HG03159 (cell line): ENCODE data around the gene KMT5B.

Source experiments
- ATAC-seq: cut with Tn5 transposase; IDR thresholded peaks from one replicate; pipeline ENCODE4 v1.9.1; 2021; ENCODE audit warnings: mild to moderate bottlenecking, moderate library complexity; ENCODE audit not compliant: unreplicated experiment

KMT5B gene

GRCh38 chr11:68189082-68189481 is 24.0 kb downstream of the KMT5B start:
- ATAC-seq: no peak

- no peak for ATAC-seq
Measured at GRCh38 chr11:68186061-68186460, 27.0 kb downstream of the KMT5B start.

DNA sequence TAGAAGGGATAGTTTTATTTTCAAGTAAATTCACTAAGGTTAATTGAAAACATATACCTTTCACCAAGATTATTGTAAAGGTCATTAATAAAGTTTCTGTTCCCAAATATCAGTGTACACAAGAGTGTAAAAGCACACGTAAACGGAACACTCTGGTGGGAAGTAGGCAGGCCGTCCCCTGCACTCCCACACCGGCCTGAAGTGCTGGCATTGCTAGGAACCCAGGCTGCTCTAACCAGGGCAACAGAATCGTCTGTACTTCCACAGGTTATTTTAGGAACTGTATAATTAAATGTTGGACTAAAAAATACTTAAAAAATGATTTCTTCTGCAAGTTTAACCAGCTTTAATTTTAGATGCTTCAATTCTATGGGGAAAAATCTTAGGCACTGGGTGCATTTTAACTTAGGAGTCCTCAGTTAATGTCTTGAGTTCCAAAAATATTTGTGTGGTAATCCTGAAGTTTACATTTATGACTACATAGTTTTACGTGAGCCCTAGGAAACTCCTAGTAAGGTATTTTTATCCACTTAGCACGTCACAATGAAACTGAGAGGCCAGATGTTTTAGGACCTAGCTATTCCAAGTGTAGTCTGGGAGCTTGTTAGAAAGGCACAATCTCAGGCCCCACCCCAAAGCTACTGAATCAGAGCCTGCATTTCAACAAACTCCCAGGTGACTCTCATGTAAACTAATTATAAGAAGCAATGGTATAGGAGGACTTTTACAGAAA is 31.2 kb downstream of the KMT5B start:
- ATAC-seq: no peak

- ATAC-seq: no peak
Measured at GRCh38 chr11:68179847-68180246, 33.2 kb downstream of the KMT5B start.

GRCh38 chr11:68177877-68178276 is 35.2 kb downstream of the KMT5B start:
- ATAC-seq: no peak

GRCh38 chr11:68173926-68174325 is 39.2 kb downstream of the KMT5B start:
- ATAC-seq: no peak

GRCh38 chr11:68169442-68169841 is 43.7 kb downstream of the KMT5B start:
- no peak for ATAC-seq

DNA sequence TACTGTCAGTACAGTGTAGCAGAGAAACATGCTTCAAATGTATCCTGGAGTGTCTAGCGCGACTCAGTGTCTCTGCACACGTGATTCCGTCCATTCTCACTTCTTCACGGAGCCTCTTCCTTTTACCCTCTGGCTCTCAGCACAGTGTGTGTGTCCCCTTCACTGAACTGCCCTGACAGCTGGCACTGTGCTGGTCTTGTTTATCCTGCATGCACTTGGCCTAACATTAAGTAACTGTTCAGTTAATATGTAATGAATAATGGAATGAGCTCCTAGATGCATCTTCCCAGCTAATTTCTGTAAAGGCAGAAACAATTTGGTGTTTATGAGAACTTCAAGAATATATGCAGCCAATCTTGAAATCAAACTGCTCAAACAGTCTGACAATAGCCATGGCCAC is 44.4 kb downstream of the KMT5B start:
- ATAC-seq: no peak

DNA sequence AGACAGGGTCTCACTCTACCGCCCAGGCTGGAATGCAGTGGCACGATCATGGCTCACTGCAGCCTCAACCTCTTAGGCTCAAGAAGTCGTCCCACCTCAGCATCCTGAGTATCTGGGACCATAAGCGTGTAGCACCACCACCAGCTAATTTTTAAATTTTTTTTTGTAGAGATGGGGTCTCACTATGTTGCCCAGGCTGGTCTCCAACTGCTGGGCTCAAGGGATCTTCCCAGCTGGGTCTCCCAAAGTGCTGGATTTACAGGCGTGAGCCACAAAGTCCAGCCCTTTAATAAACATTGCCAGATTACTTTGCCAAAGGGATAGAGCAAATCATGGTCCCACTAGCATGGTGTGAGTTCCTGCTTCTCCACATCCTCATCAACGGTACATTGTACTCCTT is 45.6 kb downstream of the KMT5B start:
- ATAC-seq: no peak

GRCh38 chr11:68166969-68167368 is 46.1 kb downstream of the KMT5B start:
- no peak for ATAC-seq

DNA sequence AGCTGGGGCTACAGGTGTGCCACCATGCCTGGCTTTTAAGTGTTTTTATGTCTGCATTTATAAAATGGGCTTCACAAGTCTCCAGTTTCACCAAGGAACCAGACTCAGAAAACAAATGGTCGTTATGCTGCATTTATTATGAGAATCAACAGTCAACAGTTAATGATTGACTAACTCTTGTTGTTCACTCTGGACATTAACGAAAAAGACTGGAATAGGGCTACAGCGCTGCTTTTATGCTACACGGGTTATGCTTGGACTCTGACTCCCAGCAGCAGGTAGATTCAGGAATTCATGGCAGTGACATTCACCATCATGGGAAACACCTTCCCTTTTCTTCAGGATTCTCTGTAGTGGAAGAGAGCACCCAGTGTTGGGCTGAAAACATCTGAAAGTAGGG is 47.5 kb downstream of the KMT5B start:
- ATAC-seq: no peak

DNA sequence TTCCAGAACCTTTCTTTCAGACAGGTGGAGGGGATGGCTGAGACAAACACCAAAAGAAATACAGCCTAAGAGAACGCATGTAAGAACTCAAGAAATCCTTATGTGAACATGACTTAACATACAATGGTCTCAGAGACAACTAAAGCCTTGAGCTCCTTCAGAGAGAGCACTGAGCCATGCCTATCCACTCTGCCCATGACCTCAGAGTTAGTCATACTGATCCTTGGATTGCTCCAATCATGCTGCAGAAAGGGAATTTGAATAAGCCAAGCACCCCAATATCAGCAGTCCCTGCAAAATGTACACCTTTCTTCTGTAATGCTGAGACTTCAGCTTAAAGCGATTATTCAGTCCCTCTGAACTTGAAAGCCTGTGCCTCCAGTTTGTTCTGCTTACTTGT is 48.7 kb downstream of the KMT5B start:
- no peak for ATAC-seq

- no peak for ATAC-seq
Measured at GRCh38 chr11:68163691-68164090, 49.4 kb downstream of the KMT5B start.

DNA sequence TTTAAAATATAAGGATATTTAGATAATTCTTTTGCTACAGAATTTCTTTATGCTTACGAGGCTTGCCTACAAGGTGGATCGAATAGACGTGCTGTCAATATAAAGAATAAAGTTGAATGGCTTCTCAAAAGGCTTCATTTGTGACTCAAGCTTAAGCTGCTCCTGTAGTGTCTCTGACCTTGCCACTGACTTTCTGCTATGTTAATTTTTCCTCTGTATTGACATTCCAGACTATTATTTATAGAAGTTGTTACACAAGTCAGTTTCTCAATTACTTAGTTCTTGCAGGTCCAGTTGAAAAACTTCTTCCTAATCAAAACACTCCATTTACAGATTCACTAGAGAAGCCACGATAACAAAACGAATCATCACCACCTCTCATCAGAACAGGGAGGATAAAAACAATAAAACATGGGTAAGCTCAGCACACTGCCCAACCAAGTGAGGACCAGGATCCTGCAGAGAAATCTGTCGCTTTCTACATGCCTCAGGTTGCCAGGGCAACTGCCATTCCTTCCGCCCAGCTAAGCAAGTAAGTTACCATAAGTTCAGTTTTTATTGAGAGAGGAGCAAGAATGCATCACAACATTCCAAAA is 52.9 kb downstream of the KMT5B start:
- ATAC-seq: no peak

DNA sequence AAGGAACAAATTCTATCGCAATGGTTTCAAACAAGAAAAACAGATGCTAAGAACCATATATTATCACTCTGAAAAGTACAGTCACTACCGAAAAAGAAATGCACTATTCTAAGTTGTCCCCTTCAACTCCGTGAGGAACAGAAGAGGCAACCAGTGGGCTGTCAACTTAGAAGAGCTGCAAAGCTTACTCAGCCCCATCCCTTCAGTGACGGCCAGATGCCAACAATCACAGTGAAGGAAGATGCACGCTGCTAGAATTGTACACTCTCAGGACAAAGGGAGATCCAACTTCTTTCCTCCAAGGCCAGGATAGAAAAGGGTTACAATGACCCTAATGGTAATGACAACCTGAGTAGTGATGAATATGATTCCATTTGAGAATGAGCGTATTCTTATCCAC is 53.4 kb downstream of the KMT5B start:
- no peak for ATAC-seq

DNA sequence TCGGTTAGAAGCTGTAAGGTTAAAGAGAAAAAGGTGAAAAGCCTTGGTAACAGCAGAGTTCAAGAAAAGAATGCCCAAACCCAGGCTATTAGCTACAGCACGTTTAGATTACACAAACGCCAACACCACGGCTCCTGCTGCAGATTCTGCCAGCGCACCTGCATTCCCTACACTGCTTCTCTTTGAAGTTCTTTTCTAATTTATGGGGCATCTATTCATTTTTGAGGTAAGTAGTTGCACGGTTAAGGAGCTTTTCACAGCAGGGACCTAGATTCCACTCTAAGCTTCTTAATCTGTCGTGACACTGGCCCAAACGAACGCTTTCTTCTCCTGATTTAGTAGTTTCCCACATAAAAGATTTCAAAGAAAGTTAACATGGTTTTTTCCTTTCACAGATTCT is 53.9 kb downstream of the KMT5B start:
- no peak for ATAC-seq

GRCh38 chr11:68158580-68158979 is 54.5 kb downstream of the KMT5B start:
- ATAC-seq: no peak

DNA sequence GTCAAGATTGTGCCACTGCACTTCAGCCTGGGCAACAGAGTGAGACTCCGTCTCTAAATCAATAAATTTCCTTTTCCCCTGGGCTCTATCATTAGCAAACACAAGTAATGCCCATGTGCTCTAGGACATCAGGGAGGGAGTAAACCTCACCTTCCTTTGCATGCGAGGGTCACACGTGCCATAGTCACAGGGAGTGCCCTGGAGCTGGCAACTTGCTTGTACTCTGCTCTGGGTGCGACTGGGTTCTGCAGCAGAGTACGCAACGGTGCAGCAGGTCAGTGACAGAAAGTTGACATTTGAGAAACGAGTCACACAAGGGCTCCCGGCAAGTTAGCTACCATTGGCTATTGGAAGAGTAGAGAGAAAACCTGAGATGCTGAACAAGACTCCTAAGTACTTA is 59.4 kb downstream of the KMT5B start:
- ATAC-seq: no peak

DNA sequence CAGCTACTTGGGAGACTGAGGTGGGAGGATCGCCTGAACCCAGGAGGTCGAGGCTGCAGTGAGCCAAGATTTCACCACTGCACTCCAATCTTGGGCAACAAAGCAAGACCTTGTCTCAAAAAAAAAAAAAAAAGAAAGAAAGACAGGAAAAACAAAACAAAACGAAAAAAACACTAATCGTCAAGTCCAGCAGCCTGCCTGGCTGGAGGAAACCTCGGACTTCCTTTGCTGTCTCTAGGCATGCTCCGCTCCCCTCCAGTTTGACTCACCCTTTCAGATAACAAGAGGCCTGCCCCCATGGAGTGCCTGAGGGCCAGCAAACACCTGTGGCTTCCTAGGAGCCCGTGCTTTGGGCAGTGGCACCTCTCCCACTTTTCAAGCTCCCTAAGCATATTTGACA is 63.1 kb downstream of the KMT5B start:
- no peak for ATAC-seq

- ATAC-seq: no peak
Measured at GRCh38 chr11:68149417-68149816, 63.7 kb downstream of the KMT5B start.

DNA sequence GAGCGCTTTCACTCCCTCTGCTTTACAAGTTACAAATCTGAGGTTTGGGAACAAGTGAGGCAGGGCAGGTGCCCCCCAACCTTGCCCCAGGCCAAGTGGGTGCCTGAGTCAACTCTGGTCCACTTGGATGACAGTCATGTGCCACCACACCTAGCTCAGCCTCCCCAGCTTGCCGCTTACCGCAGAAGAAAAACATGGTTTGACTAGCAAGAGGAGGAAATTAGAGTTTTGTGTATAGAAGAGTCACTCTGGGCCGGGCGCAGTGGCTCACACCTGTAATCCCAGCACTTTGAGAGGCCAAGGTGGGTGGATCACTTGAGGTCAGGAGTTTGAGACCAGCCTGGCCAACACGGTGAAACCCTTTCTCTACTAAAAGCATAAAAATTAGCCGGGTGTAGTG is 64.2 kb downstream of the KMT5B start:
- no peak for ATAC-seq

GRCh38 chr11:68148071-68148805 is 64.9 kb downstream of the KMT5B start:
- ATAC-seq: no peak
